NCI-H2107 treated with DMSO at 0.1 percent for 48 hours (cell line): ENCODE data around the gene SUGP1.

Experiments used
- DNase-seq: peaks from one replicate; lab custom pipeline; 2025; ENCODE audit not compliant: unreplicated experiment; lab: John Stamatoyannopoulos, UW

SUGP1 gene

GRCh38 chr19:19304186-19304965 lies 15.9 kb downstream of the SUGP1 start:
- no peak for DNase-seq

- DNase-seq: no peak
Measured at GRCh38 chr19:19303411-19303810, 16.9 kb downstream of the SUGP1 start.

DNA sequence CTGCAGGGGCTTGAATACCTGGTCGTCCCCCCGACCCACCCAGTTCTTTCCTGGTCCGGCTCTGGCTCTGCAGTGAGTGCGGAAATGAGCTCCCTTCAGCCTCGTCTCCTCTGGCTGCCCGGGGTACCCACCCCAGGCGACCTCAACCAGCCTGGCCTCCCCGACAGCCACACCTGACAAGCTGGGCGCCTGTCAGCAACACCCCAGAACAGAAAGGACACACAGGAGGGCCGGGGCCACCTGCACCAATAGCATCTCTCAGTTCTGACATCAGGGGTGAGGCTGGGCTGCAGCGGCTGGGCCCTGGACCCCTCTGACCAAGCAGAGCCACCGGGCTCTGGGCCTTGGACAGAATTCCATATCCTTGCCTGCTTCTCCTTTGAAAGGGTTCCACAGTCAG lies 19.7 kb downstream of the SUGP1 start:
- no peak for DNase-seq

DNA sequence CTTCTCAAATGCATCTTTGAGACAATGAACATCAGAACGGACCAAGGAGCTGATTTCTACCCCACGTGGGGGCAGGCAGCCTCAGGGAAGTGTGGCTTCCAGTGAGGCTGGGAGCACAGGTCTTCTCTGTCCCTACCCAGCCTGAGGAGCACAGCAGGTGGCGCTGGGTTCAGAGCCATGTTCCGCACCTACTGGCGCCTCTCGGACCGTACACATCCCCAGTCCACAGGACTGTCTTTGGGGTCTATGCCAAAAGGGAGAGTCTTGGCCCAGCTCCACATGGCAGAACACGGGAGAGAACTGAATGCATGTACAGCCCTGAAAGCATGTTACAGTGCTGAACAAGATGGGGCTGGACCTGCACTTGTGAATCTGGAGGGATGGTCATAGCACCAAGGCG lies 22.6 kb downstream of the SUGP1 start:
- no peak for DNase-seq

GRCh38 chr19:19296953-19297689 lies 23.2 kb downstream of the SUGP1 start:
- no peak for DNase-seq

- no peak for DNase-seq
Measured at GRCh38 chr19:19294914-19295313, 25.4 kb downstream of the SUGP1 start.

DNA sequence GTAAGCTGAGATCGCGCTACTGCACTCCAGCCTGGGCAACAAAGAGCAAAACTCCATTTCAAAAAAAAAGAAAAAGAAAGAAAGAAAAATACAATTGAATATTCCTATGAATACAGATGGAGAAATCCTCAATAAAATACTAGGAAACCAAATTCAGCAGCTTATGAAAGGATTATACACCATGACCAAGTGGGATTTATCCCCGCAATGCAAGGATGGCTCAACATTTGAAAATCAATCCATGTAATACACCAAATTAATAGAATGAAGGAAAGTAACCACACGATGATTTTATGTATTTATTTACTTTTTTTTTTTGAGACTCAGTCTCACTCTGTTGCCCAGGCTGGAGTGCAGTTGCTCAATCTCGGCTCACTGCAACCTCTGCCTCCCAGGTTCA lies 27.7 kb downstream of the SUGP1 start:
- DNase-seq: no peak

GRCh38 chr19:19285686-19286085 lies 34.6 kb downstream of the SUGP1 start:
- no peak for DNase-seq

- peak; percentile 42 for DNase-seq
Measured at GRCh38 chr19:19280561-19280960, 39.7 kb downstream of the SUGP1 start.

DNA sequence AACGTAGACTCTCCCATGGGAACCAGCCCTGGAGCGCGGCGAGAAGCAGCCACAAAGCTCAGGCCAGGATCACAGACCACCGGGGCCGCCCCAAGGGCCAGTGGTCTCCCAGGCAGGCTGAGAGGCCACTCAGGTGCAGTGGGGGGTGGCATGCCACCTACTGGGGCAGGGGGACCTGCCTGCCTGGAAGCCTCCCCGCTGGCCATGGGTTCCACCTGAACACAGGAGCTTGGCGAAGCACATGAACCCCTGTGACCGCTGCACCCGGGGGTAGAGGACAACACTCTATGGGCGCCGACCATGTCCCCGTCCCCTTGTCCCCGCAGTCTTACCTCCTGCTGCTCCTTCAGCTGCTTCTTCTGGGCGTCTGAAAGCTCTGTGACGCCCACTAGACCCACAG lies 40.5 kb downstream of the SUGP1 start:
- DNase-seq: no peak

- no peak for DNase-seq
Measured at GRCh38 chr19:19279062-19279612, 41.2 kb downstream of the SUGP1 start.

DNA sequence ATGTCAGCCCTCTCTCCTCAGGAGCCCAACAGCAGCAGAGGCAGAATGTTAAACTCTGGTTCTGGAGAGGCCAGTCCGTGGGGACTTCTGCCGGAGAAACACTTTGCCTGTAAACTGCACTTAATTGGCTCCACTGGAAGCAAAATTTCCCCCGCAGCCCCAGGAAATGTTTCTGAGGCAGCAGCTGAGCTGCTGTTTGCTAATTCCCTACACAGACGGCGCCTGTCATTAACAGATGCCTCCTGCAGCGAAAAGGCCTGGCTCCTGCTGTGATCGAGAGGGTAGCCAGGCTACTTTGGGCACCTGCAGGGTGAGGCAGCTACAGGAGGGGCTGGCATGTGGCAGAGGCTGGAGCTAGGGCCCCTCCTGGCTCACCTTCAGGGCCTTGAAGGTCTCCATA lies 42.0 kb downstream of the SUGP1 start:
- DNase-seq: peak; percentile 92

- no peak for DNase-seq
Measured at GRCh38 chr19:19276851-19277250, 43.5 kb downstream of the SUGP1 start.

- DNase-seq: no peak
Measured at GRCh38 chr19:19276386-19276785, 43.9 kb downstream of the SUGP1 start.

DNA sequence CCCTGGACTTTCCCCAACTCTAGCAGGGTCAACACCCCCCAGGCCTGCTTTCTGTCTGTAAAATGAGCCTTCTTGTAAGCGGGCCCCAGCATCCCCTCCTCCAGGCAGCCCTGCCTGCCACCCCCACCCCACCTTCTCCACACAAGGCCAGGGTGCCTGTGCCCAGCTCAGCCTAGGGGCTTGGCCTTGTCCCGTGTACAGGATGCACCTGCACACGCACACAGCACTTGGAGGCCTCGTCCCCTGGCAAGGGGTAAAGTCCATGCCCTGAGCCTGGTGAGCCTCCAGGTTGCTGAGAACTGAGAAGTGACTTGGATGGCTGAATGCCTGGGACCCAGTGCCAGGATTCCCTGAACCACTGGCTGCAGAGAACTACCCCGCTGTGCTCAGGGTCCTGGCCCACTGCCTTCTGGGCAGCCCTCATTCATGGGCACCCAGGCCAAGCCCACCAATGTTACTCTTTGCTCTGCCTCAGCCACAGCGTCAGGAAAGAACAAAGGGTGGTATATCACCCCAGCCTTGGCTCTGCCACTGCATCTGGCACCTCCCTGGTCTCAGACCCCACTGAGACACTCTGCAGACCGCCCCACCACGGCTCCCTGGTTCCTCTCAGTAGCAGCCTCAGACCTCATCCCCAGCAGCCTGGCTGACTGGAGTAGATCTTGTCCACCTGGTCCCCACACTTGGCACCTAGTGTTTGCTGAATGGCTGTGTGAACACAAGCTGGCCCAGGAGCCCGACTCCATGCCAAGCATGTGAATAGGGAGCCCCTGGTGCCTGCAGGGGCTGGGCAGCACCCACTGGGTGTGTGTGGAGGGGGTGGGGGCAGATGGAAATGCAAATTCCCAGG lies 45.4 kb downstream of the SUGP1 start:
- DNase-seq: no peak

GRCh38 chr19:19274146-19274545 lies 46.2 kb downstream of the SUGP1 start:
- DNase-seq: no peak

GRCh38 chr19:19271828-19272599 lies 48.3 kb downstream of the SUGP1 start:
- no peak for DNase-seq

- DNase-seq: no peak
Measured at GRCh38 chr19:19270749-19271571, 49.3 kb downstream of the SUGP1 start.

GRCh38 chr19:19269952-19270694 lies 50.2 kb downstream of the SUGP1 start:
- DNase-seq: no peak
